Activated CD4-positive, alpha-beta memory T cell treated with anti-CD3 and anti-CD28 coated beads for 36 hours (primary cell): ENCODE results near the gene GHR. TPM values are rescaled to one million over a fixed set of nuclear protein-coding genes. Genes with fewer than 3 reads are reported as not detected.

Source experiments
- CTCF ChIA-PET: fragments of 350-600 bp; sonication (Branson Sonifier 250); formaldehyde crosslinking; loops from one replicate; lab custom pipeline; 2021; ENCODE audit warnings: antibody characterized with exemption, inconsistent platforms; lab: Charles Lee
- POLR2A ChIA-PET: fragments of 350-600 bp; sonication (Branson Sonifier 250); formaldehyde crosslinking; loops from one replicate; lab custom pipeline; 2021; ENCODE audit warnings: antibody characterized with exemption; lab: Charles Lee
- DNase-seq: peaks from one replicate; pipeline ENCODE4 v3.0.0-alpha.2; 2020
- H3K27ac Mint-ChIP-seq: one replicate; pipeline ENCODE4 v1.8.0; 2021; ENCODE audit warnings: mixed read lengths
- H3K27me3 Mint-ChIP-seq: one replicate; pipeline ENCODE4 v1.8.0; 2021; ENCODE audit warnings: mixed read lengths
- H3K36me3 Mint-ChIP-seq: one replicate; pipeline ENCODE4 v1.8.0; 2021; ENCODE audit warnings: mixed read lengths
- H3K4me1 Mint-ChIP-seq: one replicate; pipeline ENCODE4 v1.8.0; 2021; ENCODE audit warnings: low read depth, mixed read lengths
- H3K4me3 Mint-ChIP-seq: one replicate; pipeline ENCODE4 v1.8.0; 2021; ENCODE audit warnings: mild to moderate bottlenecking, mixed read lengths
- H3K9me3 Mint-ChIP-seq: one replicate; pipeline ENCODE4 v1.8.0; 2021; ENCODE audit warnings: mixed read lengths
- intact Hi-C: fragments of 100-400 bp; cut with micrococcal nuclease; formaldehyde crosslinking; loops from one replicate; pipeline ENCODE4 v1.15.1; 2023
- total RNA-seq, 2 experiments: library from RNA; stranded (reverse); gene quantifications; one replicate each; pipeline ENCODE4 v1.2.3, GENCODE V29; 2021

Gene GHR
- total RNA-seq, 2 experiments from 2014 or later: not detected

GRCh38 chr5:42500003-42500599 is 76.9 kb downstream of the GHR start:
- ChIA-PET CTCF (no interaction called here), POLR2A (no interaction called here)
- Mint-ChIP-seq H3K36me3 (no peaks in the 10 kb centered on the region), H3K27me3 (no peaks in the 10 kb centered on the region), H3K4me3 (no peak overlapping the region), H3K9me3 (no peaks in the 10 kb centered on the region), H3K4me1 (no peaks in the 10 kb centered on the region), H3K27ac (no peak overlapping the region)
- intact Hi-C loops: no loop called here
- no peak for DNase-seq

DNA sequence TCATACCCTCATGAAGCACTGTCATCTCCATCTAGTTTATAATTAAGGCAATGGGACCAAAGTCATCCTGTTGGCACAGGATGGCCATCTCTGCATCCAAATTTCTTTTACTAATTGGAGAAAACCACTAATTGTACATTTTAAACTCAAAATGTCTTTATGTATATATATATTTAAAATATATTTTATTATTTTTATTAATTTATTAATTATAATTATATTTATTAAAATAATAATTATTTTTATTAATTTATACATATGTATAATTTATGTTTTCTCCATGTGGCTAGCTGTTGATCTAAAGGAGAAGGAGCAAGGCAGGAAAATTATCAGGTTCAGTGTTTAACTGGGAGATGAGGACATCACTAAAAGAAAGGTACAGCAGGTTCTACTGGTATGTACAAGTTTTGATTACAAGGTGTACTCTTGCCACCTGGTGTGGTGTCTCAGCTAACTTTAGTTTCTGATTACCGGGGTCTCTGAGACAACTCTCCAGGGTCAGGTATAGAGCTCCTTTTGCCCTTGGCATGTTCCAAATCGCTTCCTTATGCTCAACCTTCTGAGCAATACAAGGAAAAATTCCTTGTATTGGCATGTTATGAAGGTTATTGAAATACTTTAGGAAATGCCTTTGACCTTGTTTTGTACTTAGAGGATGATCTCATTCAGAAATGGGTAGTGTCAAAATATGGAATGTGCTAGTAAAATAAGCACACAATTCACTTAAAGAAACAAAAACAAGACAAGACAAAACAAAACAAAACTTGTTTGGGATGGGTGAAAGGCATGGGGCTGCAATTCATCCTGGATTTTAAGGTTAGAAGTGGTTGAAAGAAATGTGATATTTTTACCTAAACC is 79.6 kb downstream of the GHR start:
- DNase-seq: no peak
- Mint-ChIP-seq H3K27me3 (no peaks in the 10 kb centered on the region), H3K9me3 (no peaks in the 10 kb centered on the region), H3K36me3 (no peaks in the 10 kb centered on the region), H3K4me1 (no peaks in the 10 kb centered on the region), H3K4me3 (no peak overlapping the region), H3K27ac (no peak overlapping the region)
- POLR2A ChIA-PET: no interaction called here
- intact Hi-C loops: no loop called here
- CTCF ChIA-PET: interaction anchor here (0.6 kb wide), 1 partner anchor 85 kb away, joined by 3 read pairs; no protein-coding TSS in a partner anchor

GRCh38 chr5:42506662-42507061 is 83.4 kb downstream of the GHR start:
- Mint-ChIP-seq H3K4me3 (no peak overlapping the region), H3K36me3 (no peaks in the 10 kb centered on the region), H3K27ac (no peak overlapping the region), H3K9me3 (no peaks in the 10 kb centered on the region), H3K4me1 (no peaks in the 10 kb centered on the region), H3K27me3 (no peaks in the 10 kb centered on the region)
- POLR2A ChIA-PET: no interaction called here
- CTCF ChIA-PET: no interaction called here
- no peak for DNase-seq
- intact Hi-C loops: no loop called here

DNA sequence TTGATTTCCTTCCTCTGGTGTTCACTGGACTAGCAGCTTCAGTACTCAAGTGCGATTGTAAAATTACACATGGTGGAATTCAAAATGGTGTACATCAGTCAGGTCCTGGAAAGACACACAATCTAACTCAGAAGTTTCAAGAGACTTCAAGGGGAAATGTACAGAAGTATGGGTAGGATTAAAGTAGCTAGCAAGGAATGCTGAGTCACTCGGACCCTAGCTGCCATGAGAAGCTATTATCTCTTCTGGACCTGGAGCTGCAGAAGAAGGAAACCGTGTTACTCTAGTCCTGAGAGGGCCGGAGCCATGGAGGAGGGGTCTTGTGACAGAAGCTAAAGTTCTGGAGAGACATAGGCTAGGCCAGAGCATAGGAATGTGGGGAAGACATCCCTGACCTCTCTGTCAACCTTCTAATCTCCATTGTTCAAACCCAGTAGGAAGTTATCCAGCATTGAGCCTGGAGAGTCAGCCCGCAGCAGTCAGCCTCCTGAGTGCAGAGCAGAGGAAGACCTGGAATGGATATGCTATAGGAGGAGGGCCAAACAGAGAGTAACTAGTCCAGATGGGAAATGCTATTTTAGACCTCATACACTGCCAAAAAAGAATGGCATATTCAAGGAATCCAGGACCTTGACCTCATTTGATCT is 84.3 kb downstream of the GHR start:
- DNase-seq: no peak
- Mint-ChIP-seq H3K36me3 (no peaks in the 10 kb centered on the region), H3K9me3 (no peaks in the 10 kb centered on the region), H3K27me3 (no peaks in the 10 kb centered on the region), H3K4me1 (no peaks in the 10 kb centered on the region), H3K27ac (no peak overlapping the region), H3K4me3 (no peak overlapping the region)
- POLR2A ChIA-PET: no interaction called here
- intact Hi-C loops: no loop called here
- CTCF ChIA-PET: no interaction called here

- Mint-ChIP-seq H3K4me3 (no peak overlapping the region), H3K27ac (no peak overlapping the region), H3K4me1 (no peaks in the 10 kb centered on the region), H3K36me3 (no peaks in the 10 kb centered on the region), H3K27me3 (no peaks in the 10 kb centered on the region), H3K9me3 (no peaks in the 10 kb centered on the region)
- intact Hi-C loops: no loop called here
- ChIA-PET POLR2A (no interaction called here), CTCF (interaction anchor here (2.7 kb wide), 1 partner anchor 254 kb away, joined by 10 read pairs; no protein-coding TSS in a partner anchor)
- DNase-seq: no peak
These were observed 90.0 kb downstream of the GHR start for GRCh38 chr5:42513246-42513645.

- Mint-ChIP-seq H3K27ac (no peak overlapping the region), H3K27me3 (no peaks in the 10 kb centered on the region), H3K4me3 (no peak overlapping the region), H3K9me3 (no peaks in the 10 kb centered on the region), H3K4me1 (no peaks in the 10 kb centered on the region), H3K36me3 (no peaks in the 10 kb centered on the region)
- DNase-seq: no peak
- ChIA-PET POLR2A (no interaction called here), CTCF (interaction anchor here (0.5 to 2.7 kb wide), 3 partner anchors 47 to 931 kb away, joined by 3 to 10 read pairs (median 4); no protein-coding TSS in a partner anchor)
- intact Hi-C loops: no loop called here
These were observed 91.5 kb downstream of the GHR start for GRCh38 chr5:42514754-42515153.

DNA sequence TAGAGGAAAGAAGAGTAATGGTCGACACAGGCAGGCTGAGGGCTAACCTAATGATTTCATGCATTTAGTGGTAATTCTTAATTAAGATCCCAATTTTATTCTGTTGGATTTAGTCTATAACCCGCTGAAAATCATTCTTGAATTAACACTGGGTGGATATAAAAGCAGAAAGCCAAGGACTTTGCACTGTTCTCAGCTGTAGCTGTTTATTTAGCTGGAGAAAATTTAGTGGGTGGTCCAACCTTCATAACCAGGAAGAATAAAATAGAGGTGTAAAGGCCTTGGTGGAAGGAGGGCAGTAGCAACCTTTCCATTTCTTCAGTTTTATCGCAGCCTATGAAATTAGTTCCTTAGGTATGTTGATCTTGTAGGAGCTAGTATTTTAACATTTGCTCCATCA is 92.3 kb downstream of the GHR start:
- DNase-seq: no peak
- no peaks in the 10 kb centered on the region for H3K9me3 Mint-ChIP-seq
- no peaks in the 10 kb centered on the region for H3K4me1 Mint-ChIP-seq
- intact Hi-C loops: no loop called here
- no peaks in the 10 kb centered on the region for H3K27me3 Mint-ChIP-seq
- ChIA-PET POLR2A (no interaction called here), CTCF (interaction anchor here (0.6 to 2.7 kb wide), 2 partner anchors 47 to 252 kb away, joined by 4 to 10 read pairs; no protein-coding TSS in a partner anchor)
- H3K27ac Mint-ChIP-seq: no peak overlapping the region
- H3K4me3 Mint-ChIP-seq: no peak overlapping the region
- H3K36me3 Mint-ChIP-seq: no peaks in the 10 kb centered on the region

DNA sequence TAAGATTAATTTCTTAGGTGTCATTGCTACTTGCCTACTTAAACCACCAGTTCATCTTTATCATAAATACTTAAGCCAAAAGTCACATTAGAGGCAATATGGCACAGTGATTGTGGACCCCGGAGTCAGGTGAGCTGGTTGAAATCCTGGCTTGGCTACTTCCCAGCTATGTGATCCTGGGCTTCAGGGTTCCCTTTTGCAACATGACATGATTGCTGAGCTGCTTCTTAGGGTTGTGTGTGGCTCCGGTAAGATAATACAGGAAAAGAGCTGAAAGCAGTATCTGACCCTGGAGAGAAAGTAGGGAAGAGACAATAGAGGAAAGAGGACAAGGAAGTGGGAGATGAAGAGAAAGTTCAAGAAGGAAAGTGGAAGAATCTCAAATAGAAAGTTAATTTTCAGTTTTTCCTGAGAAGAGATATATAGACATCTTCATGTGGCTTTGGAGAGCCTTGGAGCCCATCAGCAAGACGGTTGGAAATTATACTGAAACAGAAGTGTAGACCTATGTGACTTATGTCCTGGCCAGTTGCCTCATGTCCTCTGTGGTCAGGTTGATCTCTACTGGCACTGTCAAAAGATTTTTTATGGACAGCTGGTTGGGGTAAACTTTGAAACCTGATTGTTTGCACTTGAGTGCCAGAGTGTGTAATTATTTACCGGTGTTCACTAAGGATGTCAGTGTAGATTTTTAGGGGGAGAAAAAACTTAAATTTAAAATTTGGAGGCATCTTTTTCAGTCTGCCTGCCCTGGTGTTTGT is 93.2 kb downstream of the GHR start:
- ChIA-PET CTCF (no interaction called here), POLR2A (no interaction called here)
- Mint-ChIP-seq H3K9me3 (no peaks in the 10 kb centered on the region), H3K27ac (no peak overlapping the region), H3K4me3 (no peak overlapping the region), H3K36me3 (no peaks in the 10 kb centered on the region), H3K4me1 (no peaks in the 10 kb centered on the region), H3K27me3 (no peaks in the 10 kb centered on the region)
- intact Hi-C loops: no loop called here
- DNase-seq: no peak

DNA sequence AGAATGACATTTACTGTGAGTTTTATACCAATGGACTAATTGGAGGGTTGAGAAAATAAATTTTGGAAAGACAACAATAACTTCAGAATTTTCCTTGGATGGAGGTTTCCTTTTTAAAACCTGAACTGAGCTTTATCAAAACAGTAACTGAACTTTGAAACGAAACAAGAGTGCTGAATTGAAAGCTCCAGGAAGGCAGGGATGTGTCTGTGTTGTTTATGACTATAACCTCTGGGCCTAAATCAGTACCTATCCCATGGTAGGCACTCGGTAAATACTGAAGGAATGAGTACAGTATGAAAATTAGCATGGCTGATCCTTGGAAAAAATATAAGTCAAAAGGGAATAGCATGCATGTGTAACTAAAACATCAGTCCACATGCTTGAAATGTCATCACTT is 93.9 kb downstream of the GHR start:
- Mint-ChIP-seq H3K27ac (no peak overlapping the region), H3K9me3 (no peaks in the 10 kb centered on the region), H3K27me3 (no peaks in the 10 kb centered on the region), H3K4me3 (no peak overlapping the region), H3K36me3 (no peaks in the 10 kb centered on the region), H3K4me1 (no peaks in the 10 kb centered on the region)
- DNase-seq: no peak
- intact Hi-C loops: no loop called here
- ChIA-PET CTCF (no interaction called here), POLR2A (no interaction called here)

- Mint-ChIP-seq H3K27ac (no peak overlapping the region), H3K4me3 (no peak overlapping the region), H3K9me3 (no peaks in the 10 kb centered on the region), H3K4me1 (no peaks in the 10 kb centered on the region), H3K27me3 (no peaks in the 10 kb centered on the region), H3K36me3 (no peaks in the 10 kb centered on the region)
- intact Hi-C loops: no loop called here
- ChIA-PET CTCF (no interaction called here), POLR2A (no interaction called here)
- no peak for DNase-seq
These were observed 95.5 kb downstream of the GHR start for GRCh38 chr5:42518595-42519221.

GRCh38 chr5:42520203-42520602 is 97.0 kb downstream of the GHR start:
- no peak for DNase-seq
- intact Hi-C loops: no loop called here
- POLR2A ChIA-PET: no interaction called here
- H3K4me1 Mint-ChIP-seq: no peaks in the 10 kb centered on the region
- CTCF ChIA-PET: no interaction called here
- H3K9me3 Mint-ChIP-seq: no peaks in the 10 kb centered on the region
- H3K27ac Mint-ChIP-seq: no peak overlapping the region
- no peaks in the 10 kb centered on the region for H3K27me3 Mint-ChIP-seq
- H3K4me3 Mint-ChIP-seq: no peak overlapping the region
- no peaks in the 10 kb centered on the region for H3K36me3 Mint-ChIP-seq
